GM12878 (cell line): ENCODE results near the gene HMGN4. TPM values are rescaled to one million over a fixed set of nuclear protein-coding genes. Genes with fewer than 3 reads are reported as not detected.

Source experiments
- ATAC-seq: fragments of 200-7000 bp; cut with Tn5 transposase; 3 replicates; pipeline ENCODE4 v1.9.1; 2020; ENCODE audit warnings: mild to moderate bottlenecking, moderate library complexity
- BruUV-seq: library from RNA; stranded (reverse); fragments of 400-500 nt; replicated peaks from 2 replicates; lab custom pipeline; 2021; lab: Mats Ljungman, UMichigan
- CTCF ChIA-PET: fragments of 300-600 bp; sonication (Branson Sonifier 250); formaldehyde crosslinking; extraction: SDS; loops from one replicate; lab custom pipeline; 2021; ENCODE audit warnings: inconsistent platforms; lab: Yijun Ruan, JAX
- POLR2A ChIA-PET: fragments of 350-600 bp; formaldehyde crosslinking; extraction: SDS; loops from one replicate; lab custom pipeline; 2021; ENCODE audit warnings: inconsistent platforms; lab: Charles Lee
- RAD21 ChIA-PET: fragments of 300-600 bp; sonication (Branson Sonifier 250); formaldehyde crosslinking; loops from one replicate; lab custom pipeline; 2023; ENCODE audit warnings: antibody characterized with exemption; ENCODE audit not compliant: unreplicated experiment; lab: Charles Lee
- SMC1A ChIA-PET: fragments of 300-600 bp; sonication (Branson Sonifier 250); formaldehyde crosslinking; loops from one replicate; lab custom pipeline; 2023; ENCODE audit not compliant: unreplicated experiment, uncharacterized antibody; lab: Charles Lee
- DNase-seq: peaks from one replicate; pipeline ENCODE4 v3.0.0-alpha.2; 2011; ENCODE audit warnings: low read depth, low spot score
- FAIRE-seq: peaks from 3 replicates; lab custom pipeline; 2011; peaks lifted over from hg19 to GRCh38; lab: Jason Lieb, UNC
- H2AFZ ChIP-seq: 2 replicates; pipeline ENCODE4 v1.6.0; 2011; ENCODE audit warnings: low read depth, low read length, control low read depth; ENCODE audit not compliant: control insufficient read depth
- H3K27ac ChIP-seq: 2 replicates; pipeline ENCODE4 v1.5.1; 2011; ENCODE audit warnings: control low read depth; ENCODE audit not compliant: control insufficient read depth, insufficient read depth
- H3K27me3 ChIP-seq, 2 experiments: replicated peaks in 1 of 2; 2 replicates each; pipeline versions ENCODE4 v1.6.0 to v1.6.1; 2011; ENCODE audit warnings: low read length in 1 of 2; ENCODE audit not compliant: control insufficient read depth in 2 of 2, insufficient read depth in 2 of 2
- H3K36me3 ChIP-seq, 2 experiments: 2 replicates each; pipeline ENCODE4 v1.5.1; 2011; ENCODE audit warnings: low read length in 1 of 2; ENCODE audit not compliant: control insufficient read depth in 2 of 2, insufficient read depth in 2 of 2
- H3K4me1 ChIP-seq: 2 replicates; pipeline ENCODE4 v1.6.1; 2011; ENCODE audit warnings: mild to moderate bottlenecking, low read length, moderate library complexity, mixed read lengths; ENCODE audit not compliant: control insufficient read depth, insufficient read depth
- H3K4me2 ChIP-seq: 2 replicates; pipeline ENCODE4 v1.6.0; 2011; ENCODE audit warnings: control low read depth; ENCODE audit not compliant: control insufficient read depth, insufficient read depth
- H3K4me3 ChIP-seq: fragments of 200-600 bp; sonication (generic); 2 replicates; pipeline ENCODE4 v1.5.1; 2016
- H3K79me2 ChIP-seq: 2 replicates; pipeline ENCODE4 v1.6.0; 2011; ENCODE audit warnings: low read length; ENCODE audit not compliant: control insufficient read depth, insufficient read depth
- H3K9ac ChIP-seq: 2 replicates; pipeline ENCODE4 v1.8.0; 2011; ENCODE audit warnings: low read length, control low read depth, mixed read lengths; ENCODE audit not compliant: control insufficient read depth, insufficient read depth
- H3K9me3 ChIP-seq: replicated peaks from 3 replicates; pipeline ENCODE4 v1.5.1; 2011; ENCODE audit warnings: mild to moderate bottlenecking, low read length; ENCODE audit not compliant: control insufficient read depth, insufficient read depth
- H4K20me1 ChIP-seq: 2 replicates; pipeline ENCODE4 v1.6.0; 2011; ENCODE audit not compliant: control insufficient read depth, insufficient read depth
- E2F8 ChIP-seq: fragments of 450-650 bp; IDR thresholded peaks from 2 replicates; pipeline ENCODE4 v1.6.1; 2018; ENCODE audit warnings: mild to moderate bottlenecking, low read depth, moderate library complexity; ENCODE audit not compliant: partially characterized antibody
- E4F1 ChIP-seq: fragments of 450-650 bp; IDR thresholded peaks from 2 replicates; pipeline ENCODE4 v1.6.1; 2018; ENCODE audit warnings: borderline replicate concordance, mild to moderate bottlenecking; ENCODE audit not compliant: partially characterized antibody
- FOXK2 ChIP-seq: fragments of 450-650 bp; IDR thresholded peaks from 2 replicates; pipeline ENCODE4 v1.6.1; 2017; ENCODE audit warnings: mild to moderate bottlenecking, moderate library complexity
- HDAC2 ChIP-seq: fragments of 200-600 bp; sonication (generic); IDR thresholded peaks from 2 replicates; pipeline ENCODE4 v1.6.1; 2017
- MAX ChIP-seq: IDR thresholded peaks from 2 replicates; pipeline ENCODE4 v1.6.1; 2012; ENCODE audit warnings: low read depth, low read length, improper control_type of control experiment
- RB1 ChIP-seq: fragments of 450-650 bp; formaldehyde crosslinking; IDR thresholded peaks from 2 replicates; pipeline ENCODE4 v1.6.1; 2017; ENCODE audit warnings: mild to moderate bottlenecking, borderline replicate concordance
- TCF3 ChIP-seq: IDR thresholded peaks from 2 replicates; pipeline ENCODE4 v1.6.1; 2012; ENCODE audit warnings: low read depth, mild to moderate bottlenecking, low read length, borderline replicate concordance; ENCODE audit not compliant: insufficient read depth
- ZNF384 ChIP-seq: IDR thresholded peaks from 2 replicates; pipeline ENCODE4 v1.6.1; 2012; ENCODE audit warnings: low read depth, mild to moderate bottlenecking, low read length, improper control_type of control experiment, borderline replicate concordance
- WGBS: methylation state at CpG from one replicate; pipeline ENCODE4 v1.1.6; 2016; ENCODE audit warnings: low lambda C conversion rate; ENCODE audit not compliant: insufficient replicate concordance, insufficient coverage; ENCODE audit errors: missing lambda C conversion rate; 5-methylcytosine and 5-hydroxymethylcytosine counted together
- in situ Hi-C: fragments of 300-500 bp; cut with MboI; formaldehyde crosslinking; loops from 9 replicates; pipeline ENCODE4 v1.14.3; 2018; ENCODE audit warnings: mixed read lengths
- intact Hi-C: fragments of 100-400 bp; cut with micrococcal nuclease; formaldehyde crosslinking; loops from one replicate; pipeline ENCODE4 v1.14.2; 2022; ENCODE audit not compliant: unreplicated experiment
- polyA plus RNA-seq, 11 experiments: library from polyadenylated mRNA; depleted of rRNA in 4 of 11; unstranded in 6 of 11; stranded (reverse) in 5 of 11; fragments of >200 nt; fragmentation: Nextera tagmentation in 4 of 11; fragmentation: Illumina TruSeq in 1 of 11; extraction: Ambion mirVana in 4 of 11; extraction: Trizol in 1 of 11; gene quantifications; 1 replicate in 1 of 11; 2 replicates in 10 of 11; pipeline versions ENCODE4 v1.2.1 to v1.2.3, GENCODE V29; 2011 to 2016; ENCODE audit warnings: inconsistent platforms in 2 of 11, missing spikeins in 2 of 11, low read depth in 1 of 11
- total RNA-seq, 4 experiments: library from RNA; depleted of rRNA in 3 of 4; stranded (reverse); fragments of >200 nt in 3 of 4; fragmentation: Illumina TruSeq in 1 of 4; extraction: Trizol in 1 of 4; gene quantifications; 2 replicates each; pipeline versions ENCODE4 v1.2.1 to v1.2.3, GENCODE V29; 2013 to 2021

Gene HMGN4
- total and polyA plus RNA-seq, 10 of the 15 experiments (the other 5 are each of a cell fraction or from before 2014, with no cell fraction given): 26.7 to 99.1 (median 76.7) TPM

GRCh38 chr6:26519359-26519758 is 18.8 kb upstream of the HMGN4 start:
- no peak for FAIRE-seq
- Histone ChIP-seq H3K9me3 (no peaks in the 10 kb centered on the region), H2AFZ (no peak overlapping the region), H3K36me3 (no peaks in the 10 kb centered on the region), H3K4me3 (no peak overlapping the region), H3K27ac (no peak overlapping the region), H3K4me2 (no peak overlapping the region), H3K9ac (no peak overlapping the region), H4K20me1 (no peaks in the 10 kb centered on the region), H3K79me2 (peaks cover 5% of the 10 kb centered on the region)
- ChIA-PET CTCF (interaction anchor here (1.4 kb wide), 1 partner anchor 15 kb away, joined by 4 read pairs; no protein-coding TSS in a partner anchor), SMC1A (interaction anchor here (1.2 to 2.0 kb wide), 4 partner anchors 39 to 149 kb away, joined by 3 to 4 read pairs (median 4); no protein-coding TSS in a partner anchor)
- DNase-seq: no peak
- in situ Hi-C loops: no loop called here
- ATAC-seq: no peak
- TF ChIP-seq MAX (no peak), TCF3 (no peak), ZNF384 (no peak), HDAC2 (no peak), E2F8 (no peak), FOXK2 (no peak), E4F1 (no peak), RB1 (no peak)
- TF ChIP-seq, all 136 proteins: peak for 0
- ChIA-PET POLR2A (interaction anchor here (0.5 to 4.7 kb wide), 4 partner anchors 13 to 413 kb away, joined by 3 to 16 read pairs (median 10); no protein-coding TSS in a partner anchor), RAD21 (no interaction called here)
- Histone ChIP-seq H3K4me1 (peaks cover 6% of the 10 kb centered on the region), H3K27me3 (no peaks in the 10 kb centered on the region)
- BruUV-seq: no TSS peak
- 96% methylated on average over 2 of the region's 2 CpGs for WGBS
- intact Hi-C loops: no loop called here
